ENCODE data around the gene RIIAD1.
A peak's percentile ranks its signal among the peaks of the same experiment; 100 is the strongest.
"Not testable (repeated sequence)": the region's sequence is repeated elsewhere in the genome, so short reads cannot be mapped to it uniquely, and the experiment has no call there.

Gene RIIAD1

GRCh38 chr1:151762941-151763921 is 41.9 kb downstream of the RIIAD1 start, which contains the start of gene MRPL9:
Gene MRPL9, minus strand, starts transcription at chr1:151763496. Its CDS starts 17 bp downstream, at chr1:151763479.
- peaks cover 13 to 17% of the 10 kb centered on the region in 2 experiments for H3K4me1 ChIP-seq (ENCODE audit: control insufficient read depth in 1 of 2, insufficient read depth in 1 of 2, low read depth in 1 of 2, low read length in 1 of 2)
- H3K9me3 ChIP-seq: no peaks in the 10 kb centered on the region
- H3K36me3 ChIP-seq: peaks cover 10% of the 10 kb centered on the region
- H3K4me3 ChIP-seq (ENCODE audit: low read depth in 1 of 2, low read length in 1 of 2): peak within 1 kb of the TSS; percentile 63 to 67
- H3K27me3 ChIP-seq: peaks cover 4% of the 10 kb centered on the region
- TF ChIP-seq CTCF (IDR thresholded peaks at IDR 0.05): no peak
- peak within 1 kb of the TSS; percentile 71 for H3K27ac ChIP-seq

- H3K27me3 ChIP-seq: peaks cover 4% of the 10 kb centered on the region
- H3K4me1 ChIP-seq (ENCODE audit: control insufficient read depth in 1 of 2, insufficient read depth in 1 of 2, low read depth in 1 of 2, low read length in 1 of 2): peaks cover 13 to 17% of the 10 kb centered on the region in 2 experiments
- no peaks in the 10 kb centered on the region for H3K9me3 ChIP-seq
- H3K27ac ChIP-seq: peak overlapping the region; percentile 71
- H3K4me3 ChIP-seq (ENCODE audit: low read depth in 1 of 2, low read length in 1 of 2): peak overlapping the region; percentile 63 to 67
- peaks cover 10% of the 10 kb centered on the region for H3K36me3 ChIP-seq
- no peak for TF ChIP-seq CTCF (IDR thresholded peaks at IDR 0.05)
Observed at GRCh38 chr1:151763990-151764389, 42.7 kb downstream of the RIIAD1 start.

- not testable (repeated sequence) for H3K27ac ChIP-seq; H3K27me3 ChIP-seq; H3K4me3 ChIP-seq (ENCODE audit: low read depth in 1 of 2, low read length in 1 of 2); H3K9me3 ChIP-seq; H3K36me3 ChIP-seq
- H3K4me1 ChIP-seq (ENCODE audit: control insufficient read depth in 1 of 2, insufficient read depth in 1 of 2, low read depth in 1 of 2, low read length in 1 of 2): peaks cover 7 to 11% of the 10 kb centered on the region in 2 experiments
Observed at GRCh38 chr1:151768351-151769066, 47.2 kb downstream of the RIIAD1 start.

- not testable (repeated sequence) for H3K9me3 ChIP-seq; H3K27me3 ChIP-seq; H3K36me3 ChIP-seq; H3K4me1 ChIP-seq (ENCODE audit: control insufficient read depth in 1 of 2, insufficient read depth in 1 of 2, low read depth in 1 of 2, low read length in 1 of 2); H3K27ac ChIP-seq; H3K4me3 ChIP-seq (ENCODE audit: low read depth in 1 of 2, low read length in 1 of 2)
Observed at GRCh38 chr1:151769270-151769669, 47.9 kb downstream of the RIIAD1 start.

- no peaks in the 10 kb centered on the region for H3K9me3 ChIP-seq
- H3K27me3 ChIP-seq: no peaks in the 10 kb centered on the region
- TF ChIP-seq CTCF (IDR thresholded peaks at IDR 0.05): no peak
- no peaks in the 10 kb centered on the region for H3K4me1 ChIP-seq (ENCODE audit: control insufficient read depth in 1 of 2, insufficient read depth in 1 of 2, low read depth in 1 of 2, low read length in 1 of 2)
- no peak overlapping the region for H3K27ac ChIP-seq
- H3K4me3 ChIP-seq (ENCODE audit: low read depth in 1 of 2, low read length in 1 of 2): no peak overlapping the region
- no peaks in the 10 kb centered on the region for H3K36me3 ChIP-seq
Observed at GRCh38 chr1:151773702-151774101, 52.4 kb downstream of the RIIAD1 start.

GRCh38 chr1:151774256-151774922 is 53.1 kb downstream of the RIIAD1 start:
- Histone ChIP-seq H3K4me1 (ENCODE audit: control insufficient read depth in 1 of 2, insufficient read depth in 1 of 2, low read depth in 1 of 2, low read length in 1 of 2) (no peaks in the 10 kb centered on the region), H3K36me3 (no peaks in the 10 kb centered on the region), H3K27ac (no peak overlapping the region), H3K4me3 (ENCODE audit: low read depth in 1 of 2, low read length in 1 of 2) (no peak overlapping the region), H3K9me3 (no peaks in the 10 kb centered on the region), H3K27me3 (no peaks in the 10 kb centered on the region)
- TF ChIP-seq CTCF (IDR thresholded peaks at IDR 0.05): no peak

Data from neutrophil (primary cell).